NCI-H2171 (cell line): ENCODE results near the gene SEC63.
A peak's percentile ranks its signal among the peaks of the same experiment; 100 is the strongest.
"Not testable (repeated sequence)": the region's sequence is repeated elsewhere in the genome, so short reads cannot be mapped to it uniquely, and the experiment has no call there.

Source experiments
- DNase-seq: peaks from one replicate; lab custom pipeline; 2025; lab: John Stamatoyannopoulos, UW

The SEC63 gene

DNA sequence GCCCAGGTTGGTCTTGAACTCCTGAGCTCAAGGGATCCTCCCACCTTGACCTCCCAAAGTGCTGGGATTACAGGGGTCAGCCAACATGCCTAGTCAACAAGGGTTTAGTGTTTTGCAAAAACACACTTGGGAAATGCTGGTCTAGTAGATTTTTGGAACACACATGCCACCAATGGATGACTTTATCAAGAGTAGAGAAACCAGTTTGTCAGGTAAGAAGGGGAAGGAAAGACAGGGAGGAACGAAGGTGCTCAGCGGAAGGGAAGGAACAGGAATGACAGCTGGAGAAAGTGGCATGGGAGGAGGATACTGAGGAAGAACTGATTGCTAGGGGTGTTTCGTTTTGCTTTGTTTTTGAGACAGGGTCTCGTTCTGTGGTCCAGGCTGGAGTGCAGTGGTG, 15.6 kb upstream of the SEC63 start:
- DNase-seq: no peak

DNA sequence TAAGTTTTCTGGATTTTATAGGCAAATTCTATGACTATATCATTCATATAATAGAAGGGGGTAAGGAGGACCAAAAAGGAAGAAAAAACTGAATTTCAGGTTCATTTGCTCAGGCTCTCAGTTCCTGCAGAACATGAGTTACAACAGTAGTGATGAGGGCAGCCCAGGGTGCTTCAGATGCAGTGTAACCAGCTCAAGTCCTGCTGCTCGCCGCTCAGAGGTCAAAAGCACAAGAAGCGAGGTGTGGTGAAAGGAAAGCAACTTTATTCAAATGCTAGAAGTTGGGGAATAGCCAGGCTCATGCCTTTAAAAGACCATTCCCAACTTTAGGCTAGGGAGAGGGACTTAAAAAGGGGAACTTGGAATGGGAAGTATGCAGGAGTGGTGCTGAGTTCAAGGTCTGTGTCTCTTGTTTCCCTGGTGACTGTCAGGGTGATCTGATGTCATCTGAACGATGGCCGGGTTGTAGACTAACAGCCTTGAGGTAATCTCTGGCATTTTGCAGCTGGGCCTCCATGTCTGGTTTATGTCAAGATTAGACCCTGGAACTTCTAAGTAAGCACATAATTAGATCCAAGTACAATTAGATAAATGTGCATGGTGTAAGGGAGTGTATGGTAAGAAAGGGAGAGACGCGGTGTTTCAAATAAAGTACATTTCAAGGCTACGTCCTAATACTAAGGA, 14.5 kb upstream of the SEC63 start:
- no peak for DNase-seq

DNA sequence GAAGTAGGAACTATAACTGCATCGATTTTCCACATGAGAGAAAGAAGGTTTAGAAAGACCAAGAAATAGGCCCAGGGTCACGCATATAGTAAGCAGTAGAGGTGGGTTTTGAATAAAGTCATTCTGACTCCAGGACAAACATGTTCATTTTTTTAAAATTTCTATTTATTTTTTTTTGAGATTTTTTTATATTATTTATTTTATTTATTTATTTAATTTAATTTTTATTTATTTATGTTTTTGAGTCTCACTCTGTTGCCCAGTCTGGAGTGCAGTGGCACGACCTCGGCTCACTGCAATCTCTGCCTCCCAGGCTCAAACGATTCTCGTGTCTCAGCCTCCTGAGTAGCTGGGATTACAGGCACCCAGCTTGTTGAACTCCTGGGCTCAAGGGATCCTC, 13.2 kb upstream of the SEC63 start:
- no peak for DNase-seq

DNA sequence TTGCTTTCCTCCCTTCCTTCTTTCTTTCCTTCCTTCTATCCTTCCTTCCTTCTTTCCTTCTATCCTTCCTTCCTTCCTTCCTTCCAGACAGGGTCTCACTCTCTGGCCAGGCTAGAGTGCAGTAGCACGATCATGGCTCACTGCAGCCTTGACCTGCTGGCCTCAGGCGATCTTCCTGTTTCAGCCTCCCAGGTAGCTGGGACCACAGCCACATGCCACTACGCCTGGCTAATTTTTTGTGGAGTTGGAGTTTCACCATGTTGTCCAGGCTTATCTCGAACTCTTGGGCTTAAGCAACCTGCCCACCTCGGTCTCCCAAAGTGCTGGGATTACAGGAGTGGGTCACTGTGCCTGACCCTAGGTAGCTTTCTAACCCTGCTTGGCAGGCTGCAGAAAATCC, 12.2 kb upstream of the SEC63 start:
- no peak for DNase-seq

DNA sequence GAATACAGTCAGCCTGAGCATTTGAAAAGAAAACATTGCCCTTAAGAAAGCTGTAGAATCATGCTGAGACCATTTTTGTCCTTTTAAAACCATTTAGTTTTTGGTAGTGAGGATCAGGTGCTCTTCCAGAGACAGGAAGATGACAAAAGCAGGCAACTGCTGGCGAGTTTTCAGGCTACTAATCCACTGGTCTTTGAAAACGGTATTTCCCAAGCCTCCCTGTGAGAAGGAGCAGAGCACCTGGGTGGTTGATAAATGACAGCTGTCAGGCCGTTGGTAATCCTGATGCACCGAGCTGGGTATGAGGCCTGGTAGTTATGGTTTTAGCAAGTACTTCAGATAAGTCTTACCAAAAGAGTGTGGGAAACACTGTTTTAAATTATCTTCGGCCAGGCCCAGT, 10.1 kb upstream of the SEC63 start:
- DNase-seq: no peak

DNA sequence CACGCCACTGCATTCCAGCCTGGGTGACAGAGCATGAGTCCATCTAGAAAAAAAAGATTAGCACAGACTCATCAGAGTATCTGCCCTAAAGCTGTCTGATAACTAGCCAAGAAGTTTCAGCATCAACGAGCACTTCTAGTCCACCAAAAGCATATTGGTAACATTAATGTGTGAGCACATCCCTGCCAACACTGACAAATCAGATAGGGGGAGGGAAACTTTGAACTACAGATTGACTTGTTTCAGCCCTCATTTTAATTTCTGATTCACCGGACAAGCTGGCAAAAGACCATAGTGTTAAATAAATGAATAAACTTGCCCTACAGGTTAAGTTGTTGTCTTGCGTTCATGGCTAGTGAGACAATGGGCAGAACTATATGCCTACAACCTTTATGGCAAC, 7.7 kb upstream of the SEC63 start:
- DNase-seq: no peak

DNA sequence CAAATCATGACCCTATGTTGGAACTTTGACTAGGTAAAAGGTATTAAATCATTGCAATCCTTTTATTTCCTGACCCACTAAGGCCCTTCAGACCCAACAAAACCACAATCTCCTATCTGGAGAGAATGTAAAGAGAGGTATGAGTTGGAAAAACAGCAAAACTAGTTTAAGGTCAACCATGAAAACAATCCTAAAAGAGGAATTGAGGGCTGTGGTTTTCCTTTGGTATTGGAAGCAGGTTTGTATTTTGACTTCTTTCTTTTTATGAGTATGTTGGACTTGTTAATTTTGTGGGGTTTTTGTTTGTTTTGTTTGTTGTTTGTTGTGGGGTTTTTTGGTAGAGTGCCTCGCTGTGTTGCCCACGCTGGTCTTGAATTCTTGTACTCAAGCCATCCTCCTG, 4.7 kb upstream of the SEC63 start:
- no peak for DNase-seq

DNA sequence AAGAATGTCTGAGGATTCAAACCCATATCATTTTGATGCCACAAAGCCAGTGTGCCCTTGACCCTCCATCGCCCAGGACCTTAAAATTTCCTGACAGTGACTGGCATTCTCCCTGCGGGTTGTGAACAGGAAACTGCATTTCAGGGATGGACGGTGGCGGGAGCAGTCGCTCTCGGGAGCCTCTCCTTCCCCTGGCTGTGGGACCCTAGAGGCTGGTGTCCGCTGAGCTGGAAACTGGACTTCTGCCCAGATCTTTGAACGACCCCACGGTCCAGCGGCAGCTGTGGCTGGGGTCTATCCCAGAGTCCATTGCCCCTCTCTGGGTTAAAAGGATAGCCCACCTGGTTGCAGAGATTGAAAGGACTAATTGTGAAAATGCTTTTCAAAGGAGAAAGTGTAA, 1.4 kb upstream of the SEC63 start:
- DNase-seq: no peak

DNA sequence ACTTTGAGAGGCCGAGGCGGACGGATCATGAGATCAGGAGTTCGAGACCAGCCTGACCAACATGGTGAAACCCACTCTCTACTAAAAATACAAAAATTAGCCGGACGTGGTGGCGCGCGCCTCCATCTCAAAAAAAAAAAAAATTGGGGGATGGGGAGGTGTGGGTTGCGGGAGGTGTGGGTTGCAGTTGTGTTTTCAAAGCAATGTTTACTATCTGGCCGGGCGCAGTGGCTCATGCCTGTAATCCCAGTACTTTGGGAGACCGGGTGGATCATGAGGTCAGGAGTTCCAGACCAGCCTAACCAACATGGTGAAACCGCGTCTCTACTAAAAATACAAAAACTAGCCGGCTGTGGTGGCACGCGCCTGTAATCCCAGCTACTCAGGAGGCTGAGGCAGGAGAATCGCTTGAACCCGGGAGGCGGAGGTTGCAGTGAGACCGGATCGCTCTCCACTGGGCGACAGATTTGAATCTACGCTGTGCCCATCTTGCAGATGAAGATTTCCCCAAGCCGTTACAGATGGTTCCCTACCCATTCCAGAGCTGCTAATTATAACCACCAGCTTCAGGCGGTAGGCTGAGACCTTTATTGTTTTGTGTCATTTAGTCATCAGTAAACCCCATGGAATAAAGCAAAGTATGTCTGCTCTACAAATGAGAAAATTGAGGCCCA, 818 bp upstream of the SEC63 start:
- DNase-seq: not testable (repeated sequence)

DNA sequence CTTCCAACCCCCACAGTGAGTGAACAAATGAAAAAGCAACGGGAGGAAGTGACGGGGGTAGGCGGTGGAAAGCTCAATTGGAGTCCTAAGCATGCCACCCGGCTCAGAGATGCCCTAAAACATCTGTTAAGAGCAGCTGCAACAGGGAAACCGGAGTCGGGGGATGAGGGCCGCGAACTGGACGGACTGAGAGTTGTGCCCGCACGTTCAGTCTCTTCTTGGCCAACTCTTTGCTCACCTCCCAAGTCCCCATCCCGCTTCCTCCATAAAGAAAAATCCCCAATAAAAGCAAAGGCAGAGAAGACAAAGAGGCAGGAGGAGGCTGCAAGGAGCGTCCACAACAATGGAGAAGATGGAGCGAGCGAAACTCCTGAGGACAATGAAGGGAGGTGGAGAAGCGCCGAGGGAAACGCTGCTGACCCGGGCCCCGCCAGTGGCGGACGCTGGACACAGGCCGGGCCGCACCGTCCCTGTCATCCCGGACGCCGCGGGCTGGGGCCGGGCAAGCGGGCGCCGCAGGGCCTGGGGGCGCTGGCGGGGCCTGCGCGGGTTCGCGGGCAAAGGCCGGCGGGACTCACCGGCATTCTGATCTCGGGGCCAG, 600 bp downstream of the SEC63 start:
- DNase-seq: peak; percentile 34

DNA sequence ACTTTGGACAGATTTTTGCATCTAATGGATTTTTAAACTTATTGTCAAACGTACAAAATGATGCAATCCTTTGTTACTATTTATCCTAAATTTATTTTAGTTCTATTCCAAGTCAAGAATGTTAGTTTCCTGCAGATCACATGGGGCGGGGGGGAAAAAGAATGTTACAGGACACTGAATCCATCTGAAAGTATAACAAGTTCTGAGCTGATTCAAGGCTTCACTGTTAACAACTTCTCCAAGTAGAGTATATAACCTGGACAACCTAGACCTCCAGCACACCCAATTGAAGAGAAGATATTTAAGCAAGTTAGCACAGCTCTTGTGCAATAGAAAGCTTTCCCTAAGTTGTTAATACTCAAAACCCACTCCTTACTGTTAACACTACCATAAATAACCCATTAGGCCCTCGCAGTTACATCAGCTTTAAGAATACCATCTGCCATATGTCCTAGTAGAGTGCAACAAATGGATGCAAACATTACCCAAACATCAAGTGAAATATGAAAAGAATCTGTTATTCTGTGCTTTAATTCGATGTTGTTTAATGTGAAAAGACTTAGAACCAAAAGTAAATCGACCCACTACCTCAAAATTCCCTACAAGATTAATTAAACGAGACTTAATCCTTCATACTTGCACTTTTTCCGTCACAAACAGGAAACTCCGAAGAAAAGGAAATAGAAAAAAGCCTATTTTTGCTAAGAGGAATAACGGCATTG, 1.3 kb downstream of the SEC63 start:
- peak; percentile 7 for DNase-seq

DNA sequence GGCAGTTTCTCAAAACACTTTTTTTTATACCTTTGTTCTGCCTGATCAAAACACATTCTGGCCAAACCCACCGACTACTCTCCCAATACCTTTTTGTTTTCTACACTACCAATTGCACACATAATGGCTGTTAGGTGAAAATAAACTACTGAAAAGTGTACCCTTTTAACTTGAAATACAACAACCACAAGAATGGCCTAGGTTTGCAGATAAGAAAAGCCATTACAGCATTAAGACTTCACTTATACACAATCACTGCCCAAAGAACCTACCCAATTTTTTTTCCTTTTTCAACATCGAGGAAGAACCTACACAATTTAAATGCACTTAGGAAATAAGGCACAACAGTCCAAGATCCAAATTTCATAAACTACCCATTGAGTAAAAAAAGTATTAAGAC, 1.8 kb downstream of the SEC63 start:
- DNase-seq: no peak

DNA sequence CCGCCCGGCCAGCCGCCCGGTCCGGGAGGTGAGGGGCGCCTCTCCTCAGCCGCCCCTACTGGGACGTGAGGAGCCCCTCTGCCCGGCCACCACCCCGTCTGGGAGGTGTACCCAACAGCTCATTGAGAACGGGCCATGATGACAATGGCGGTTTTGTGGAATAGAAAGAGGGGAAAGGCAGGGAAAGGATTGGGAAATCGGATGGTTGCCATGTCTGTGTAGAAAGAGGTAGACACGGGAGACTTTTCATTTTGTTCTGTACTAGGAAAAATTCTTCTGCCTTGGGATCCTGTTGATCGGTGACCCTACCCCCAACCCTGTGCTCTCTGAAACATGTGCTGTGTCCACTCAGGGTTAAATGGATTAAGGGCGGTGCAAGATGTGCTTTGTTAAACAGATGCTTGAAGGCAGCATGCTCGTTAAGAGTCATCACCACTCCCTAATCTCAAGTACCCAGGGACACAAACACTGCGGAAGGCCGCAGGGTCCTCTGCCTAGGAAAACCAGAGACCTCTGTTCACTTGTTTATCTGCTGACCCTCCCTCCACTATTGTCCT, 4.1 kb downstream of the SEC63 start:
- not testable (repeated sequence) for DNase-seq

DNA sequence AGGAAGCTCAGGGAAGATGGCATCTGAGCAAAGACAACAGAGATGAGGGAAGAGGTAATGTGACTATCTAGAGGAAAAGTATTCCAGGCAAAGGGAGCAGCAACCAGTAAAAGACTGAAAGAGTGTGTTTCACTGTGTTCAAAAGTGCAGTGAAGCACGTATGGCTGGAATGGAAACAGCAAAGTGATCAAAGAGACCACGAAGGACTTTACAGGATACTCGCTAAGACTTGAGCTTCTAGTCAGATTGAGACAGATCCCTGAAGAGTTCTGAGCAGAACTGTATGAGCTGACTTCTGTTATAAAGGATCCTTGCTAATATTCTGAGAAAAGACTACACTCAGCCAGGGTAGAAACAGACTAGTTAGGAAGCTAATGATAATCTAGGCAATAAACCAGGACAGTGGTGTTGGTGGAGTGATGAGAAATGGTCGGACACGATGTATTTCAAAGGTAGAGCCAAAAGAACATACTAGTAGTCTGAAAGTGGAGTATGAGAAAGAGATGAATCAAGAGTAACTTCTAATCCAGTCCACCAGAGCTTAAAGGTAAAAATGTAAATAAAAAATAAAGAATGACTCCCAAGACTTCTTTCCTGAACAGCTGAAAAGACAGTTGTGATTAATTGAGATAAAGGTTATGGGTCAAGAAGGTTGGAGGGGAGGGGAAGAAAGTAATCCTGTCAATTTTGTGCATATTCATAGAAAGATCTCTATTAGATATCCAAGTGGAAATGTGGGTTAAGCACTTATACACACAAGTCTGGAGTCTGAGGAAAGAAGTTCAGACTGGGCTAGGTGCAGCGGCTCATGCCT, 14.2 kb downstream of the SEC63 start:
- DNase-seq: no peak

DNA sequence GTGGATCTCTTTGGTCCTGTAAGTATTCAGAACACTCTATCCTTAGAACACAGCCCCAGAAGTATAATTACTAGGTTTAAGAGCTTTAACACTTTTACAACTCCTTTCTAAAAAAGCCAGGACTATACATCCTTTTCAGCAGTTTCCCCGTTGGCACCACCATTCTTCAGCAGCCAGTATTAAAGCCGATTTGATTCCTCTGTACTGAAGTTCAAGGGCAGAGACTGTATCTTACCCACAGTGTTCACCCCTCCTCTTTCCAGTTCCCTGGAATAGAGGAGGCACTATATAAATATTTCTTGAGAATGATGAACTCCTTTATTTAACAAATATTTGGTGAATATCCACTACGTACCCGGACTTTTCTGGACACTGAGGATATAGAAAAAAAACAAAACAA, 15.9 kb downstream of the SEC63 start:
- no peak for DNase-seq

DNA sequence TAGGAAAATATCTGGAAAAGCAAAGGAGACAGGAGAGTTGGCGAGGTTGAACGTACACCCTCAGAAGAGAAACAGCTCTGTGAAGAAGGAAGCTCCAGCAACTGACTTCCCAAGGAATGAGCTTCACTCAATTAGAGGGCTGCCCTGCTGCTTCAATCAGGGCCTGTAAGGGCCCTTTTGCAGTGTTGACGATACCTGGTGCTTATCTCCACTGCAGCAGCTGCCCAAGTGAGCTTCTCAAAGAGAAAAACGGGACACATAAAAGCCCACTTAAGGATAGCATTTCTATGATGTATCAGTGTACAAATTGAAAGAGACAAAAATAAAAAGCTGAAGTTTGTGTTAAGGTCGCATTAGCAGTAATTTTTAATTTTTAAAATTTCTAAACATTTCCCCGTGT, 16.4 kb downstream of the SEC63 start:
- DNase-seq: no peak

DNA sequence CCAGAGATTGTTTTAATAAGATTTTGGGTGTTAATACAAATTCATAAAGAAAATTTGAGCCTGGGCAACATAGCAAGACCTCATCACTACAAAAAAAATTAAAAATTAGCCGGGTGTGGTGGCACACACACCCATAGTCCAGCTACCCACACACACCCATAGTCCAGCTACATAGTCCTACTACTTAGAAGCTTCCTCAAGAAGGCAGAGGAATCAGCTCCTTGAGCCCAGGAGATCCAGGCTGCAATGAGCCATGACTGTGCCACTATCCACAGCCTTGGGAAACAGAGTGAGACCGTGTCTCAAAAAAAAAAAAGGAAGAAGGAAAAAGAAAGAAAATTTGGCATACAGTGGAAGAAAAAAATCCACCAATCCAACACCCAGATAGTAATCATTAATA, 16.8 kb downstream of the SEC63 start:
- DNase-seq: no peak

DNA sequence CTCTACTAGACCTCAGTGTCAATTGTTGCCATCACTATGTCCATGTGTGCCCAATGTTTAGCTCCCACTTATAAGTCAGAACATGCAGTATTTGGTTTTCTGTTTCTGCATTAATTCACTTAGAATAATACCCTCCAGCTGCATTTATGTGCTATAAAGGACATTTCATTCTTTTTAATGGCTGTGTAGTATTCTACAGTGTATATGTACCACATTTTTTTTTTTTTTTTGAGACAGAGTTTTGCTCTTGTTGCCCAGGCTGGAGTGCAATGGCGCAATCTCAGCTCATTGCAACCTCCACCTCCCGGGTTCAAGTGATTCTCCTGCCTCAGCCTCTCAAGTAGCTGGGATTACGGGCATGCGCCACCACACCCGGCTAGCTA, 21.1 kb downstream of the SEC63 start:
- DNase-seq: not testable (repeated sequence)

DNA sequence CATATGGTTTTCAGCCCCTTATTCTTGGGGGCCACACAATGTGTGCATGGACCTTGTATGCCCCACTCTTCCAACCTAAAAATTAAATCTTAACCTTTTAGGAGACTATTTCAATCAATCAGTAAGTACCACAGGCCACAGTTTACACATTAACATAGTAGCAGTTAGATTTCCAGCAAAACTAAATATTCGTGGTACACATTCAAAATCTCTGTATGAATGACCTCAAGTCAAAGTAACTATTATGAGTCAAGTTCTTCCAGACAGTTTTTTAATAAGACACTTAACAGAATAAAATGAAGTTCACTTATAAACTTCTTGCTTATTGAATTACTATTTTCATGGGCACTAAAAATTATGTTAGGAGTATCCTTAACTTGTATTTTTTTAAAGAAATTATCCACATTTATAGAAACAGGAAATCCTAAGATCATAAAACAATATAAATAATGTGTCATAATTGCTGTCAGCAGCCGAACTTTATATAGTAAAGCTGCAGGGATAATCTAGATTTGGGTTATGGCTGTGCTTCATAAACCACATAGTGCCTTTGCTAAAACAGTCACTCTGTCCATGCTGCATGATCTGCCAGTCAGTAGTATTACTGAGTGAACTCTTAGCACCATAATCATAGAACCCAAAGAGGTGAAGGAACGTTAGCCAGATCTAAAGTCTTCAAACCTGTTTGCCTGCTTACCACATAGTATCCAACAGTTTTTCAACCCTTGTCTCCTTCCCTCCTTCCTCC, 21.7 kb downstream of the SEC63 start:
- DNase-seq: no peak

DNA sequence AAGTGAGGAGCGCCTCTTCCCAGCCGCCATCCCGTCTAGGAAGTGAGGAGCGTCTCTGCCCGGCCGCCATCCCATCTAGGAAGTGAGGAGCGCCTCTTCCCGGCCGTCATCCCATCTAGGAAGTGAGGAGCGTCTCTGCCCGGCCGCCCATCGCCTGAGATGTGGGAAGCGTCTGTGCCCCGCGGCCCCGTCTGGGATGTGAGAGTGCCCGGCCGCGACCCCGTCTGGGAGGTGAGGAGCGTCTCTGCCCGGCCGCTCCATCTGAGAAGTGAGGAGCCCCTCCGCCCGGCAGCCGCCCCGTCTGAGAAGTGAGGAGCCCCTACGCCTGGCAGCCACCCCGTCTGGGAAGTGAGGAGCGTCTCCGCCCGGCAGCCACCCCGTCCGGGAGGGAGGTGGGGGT, 23.8 kb downstream of the SEC63 start:
- not testable (repeated sequence) for DNase-seq

DNA sequence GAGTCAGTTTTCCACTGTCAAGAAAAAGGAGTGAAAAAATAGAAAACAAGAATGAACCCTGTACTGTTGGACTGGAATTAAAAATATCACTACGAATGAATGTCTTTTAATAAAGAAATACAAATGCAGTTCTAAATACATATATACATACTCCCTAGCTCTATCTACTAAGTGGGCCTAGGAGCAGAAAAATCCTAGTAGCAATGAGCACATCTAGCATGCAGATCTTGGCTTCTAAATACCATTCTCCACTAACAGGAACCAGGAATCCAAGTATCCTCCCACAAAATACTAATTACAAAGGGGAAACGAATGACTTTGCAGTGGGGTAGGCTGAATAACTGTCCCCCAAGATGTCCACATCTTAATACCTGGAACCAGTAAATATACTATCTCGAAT, 25.4 kb downstream of the SEC63 start:
- no peak for DNase-seq
